Uterus (tissue), 4 donors: Measurements from ENCODE around the gene C3orf38. TPM values are rescaled to one million over a fixed set of nuclear protein-coding genes. Genes with fewer than 3 reads are reported as not detected.

Experiments used
- DNase-seq, 2 donors: peaks; one replicate each; pipeline ENCODE4 v3.0.0-alpha.2; 2019 to 2020
- H3K27ac ChIP-seq, 2 donors: fragments of 200-600 bp; sonication (generic); 1 replicate in 1 of 2; 2 replicates in 1 of 2; pipeline ENCODE4 v1.5.1; 2016 to 2018
- H3K27me3 ChIP-seq, 2 donors: fragments of 200-600 bp; sonication (generic); one replicate each; pipeline ENCODE4 v1.5.1; 2018 to 2019; ENCODE audit warnings: control low read depth in 1 of 2
- H3K36me3 ChIP-seq, 2 donors: fragments of 200-600 bp; sonication (generic); one replicate each; pipeline ENCODE4 v1.5.1; 2019; ENCODE audit warnings: control low read depth in 1 of 2
- H3K4me1 ChIP-seq, 2 donors: fragments of 200-600 bp; sonication (generic); one replicate each; pipeline ENCODE4 v1.5.1; 2018 to 2019; ENCODE audit warnings: control low read depth in 1 of 2
- H3K4me3 ChIP-seq, 2 donors: fragments of 200-600 bp; sonication (generic); 1 replicate in 1 of 2; 2 replicates in 1 of 2; pipeline ENCODE4 v1.5.1; 2018 to 2019; ENCODE audit warnings: mild to moderate bottlenecking in 1 of 2
- H3K9me3 ChIP-seq, 2 donors: fragments of 200-600 bp; sonication (generic); one replicate each; pipeline ENCODE4 v1.5.1; 2019; ENCODE audit warnings: control low read depth in 1 of 2
- POLR2A ChIP-seq, 2 donors: fragments of 450-650 bp; IDR thresholded peaks; one replicate each; pipeline ENCODE4 v1.6.1; 2016; ENCODE audit warnings: antibody characterized with exemption in 2 of 2, mild to moderate bottlenecking in 1 of 2, moderate library complexity in 1 of 2
- intact Hi-C: fragments of 100-400 bp; cut with DNase I; formaldehyde crosslinking; loops from one replicate; pipeline ENCODE4 v1.15.1; 2023; ENCODE audit warnings: low total_unique reads
- total RNA-seq, 4 donors: library from RNA; depleted of rRNA in 3 of 4; stranded (reverse); fragments of >200 nt in 3 of 4; gene quantifications; one replicate each; pipeline versions ENCODE4 v1.1.0 to v1.2.4, GENCODE V29; 2014 to 2023
- TF ChIP-seq, protein P1 (sequence below), 4 experiments: fragments of 200-600 bp in 2 of 4; fragments of 450-650 bp in 2 of 4; sonication (generic) in 2 of 4; IDR thresholded peaks; one replicate each; pipeline ENCODE4 v1.5.1; 2016 to 2019; ENCODE audit warnings: antibody characterized with exemption in 4 of 4, mild to moderate bottlenecking in 2 of 4, moderate library complexity in 1 of 4
- donor health status: DM: yes; HTN: yes; CAD: no.

Gene C3orf38
- total RNA-seq, 4 donors from 2014 or later: 6.9 to 60.2 (median 19.0) TPM

DNA sequence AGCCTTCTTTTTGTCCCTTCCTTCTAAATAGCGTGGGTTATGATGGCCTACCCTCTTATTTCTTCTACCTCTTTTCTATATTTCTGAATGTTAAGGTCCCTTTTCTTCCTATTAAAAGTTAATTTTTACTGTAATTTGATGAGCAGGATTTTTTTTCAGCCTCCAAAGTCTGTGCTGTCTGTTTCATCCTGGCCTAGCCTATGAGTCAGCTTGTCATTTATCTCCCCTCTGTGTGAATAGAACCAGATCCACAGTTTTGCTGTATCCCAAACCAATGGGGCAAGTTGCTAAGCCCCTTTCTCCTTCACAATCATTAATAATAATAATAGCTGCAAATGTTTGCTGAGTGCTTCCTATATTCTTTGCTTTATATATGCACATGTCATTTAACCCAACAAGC, 18.1 kb upstream of the C3orf38 start:
- no peak for DNase-seq
- Histone ChIP-seq H3K4me1 (no peaks in the 10 kb centered on the region), H3K27ac (no peak overlapping the region), H3K36me3 (no peaks in the 10 kb centered on the region), H3K9me3 (no peaks in the 10 kb centered on the region), H3K27me3 (no peaks in the 10 kb centered on the region), H3K4me3 (no peak overlapping the region)
- intact Hi-C loops: no loop called here
- TF ChIP-seq, protein P1, sequence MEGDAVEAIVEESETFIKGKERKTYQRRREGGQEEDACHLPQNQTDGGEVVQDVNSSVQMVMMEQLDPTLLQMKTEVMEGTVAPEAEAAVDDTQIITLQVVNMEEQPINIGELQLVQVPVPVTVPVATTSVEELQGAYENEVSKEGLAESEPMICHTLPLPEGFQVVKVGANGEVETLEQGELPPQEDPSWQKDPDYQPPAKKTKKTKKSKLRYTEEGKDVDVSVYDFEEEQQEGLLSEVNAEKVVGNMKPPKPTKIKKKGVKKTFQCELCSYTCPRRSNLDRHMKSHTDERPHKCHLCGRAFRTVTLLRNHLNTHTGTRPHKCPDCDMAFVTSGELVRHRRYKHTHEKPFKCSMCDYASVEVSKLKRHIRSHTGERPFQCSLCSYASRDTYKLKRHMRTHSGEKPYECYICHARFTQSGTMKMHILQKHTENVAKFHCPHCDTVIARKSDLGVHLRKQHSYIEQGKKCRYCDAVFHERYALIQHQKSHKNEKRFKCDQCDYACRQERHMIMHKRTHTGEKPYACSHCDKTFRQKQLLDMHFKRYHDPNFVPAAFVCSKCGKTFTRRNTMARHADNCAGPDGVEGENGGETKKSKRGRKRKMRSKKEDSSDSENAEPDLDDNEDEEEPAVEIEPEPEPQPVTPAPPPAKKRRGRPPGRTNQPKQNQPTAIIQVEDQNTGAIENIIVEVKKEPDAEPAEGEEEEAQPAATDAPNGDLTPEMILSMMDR (IDR thresholded peaks at IDR 0.05): no peak
- TF ChIP-seq POLR2A (IDR thresholded peaks at IDR 0.05): no peak

DNA sequence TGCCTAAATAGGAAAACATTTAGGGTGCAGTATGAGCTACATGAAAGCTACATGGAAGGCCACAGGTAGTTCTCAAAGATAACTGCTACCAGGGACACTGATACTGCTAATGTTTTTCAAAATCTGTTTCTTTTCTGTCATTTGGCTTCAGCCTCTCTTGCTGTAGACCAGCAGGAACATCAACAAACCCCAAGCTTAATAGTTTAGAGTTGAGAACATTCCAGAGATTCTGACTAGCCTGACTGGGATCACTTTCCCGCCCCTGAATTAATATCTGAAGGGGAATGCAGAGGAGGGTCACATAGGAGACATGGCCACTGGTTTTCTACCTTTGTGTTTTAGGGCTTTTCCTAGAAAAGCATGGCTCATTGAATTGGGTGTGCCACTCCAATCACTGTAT, 16.9 kb upstream of the C3orf38 start:
- H3K4me3 ChIP-seq: no peak overlapping the region

DNA sequence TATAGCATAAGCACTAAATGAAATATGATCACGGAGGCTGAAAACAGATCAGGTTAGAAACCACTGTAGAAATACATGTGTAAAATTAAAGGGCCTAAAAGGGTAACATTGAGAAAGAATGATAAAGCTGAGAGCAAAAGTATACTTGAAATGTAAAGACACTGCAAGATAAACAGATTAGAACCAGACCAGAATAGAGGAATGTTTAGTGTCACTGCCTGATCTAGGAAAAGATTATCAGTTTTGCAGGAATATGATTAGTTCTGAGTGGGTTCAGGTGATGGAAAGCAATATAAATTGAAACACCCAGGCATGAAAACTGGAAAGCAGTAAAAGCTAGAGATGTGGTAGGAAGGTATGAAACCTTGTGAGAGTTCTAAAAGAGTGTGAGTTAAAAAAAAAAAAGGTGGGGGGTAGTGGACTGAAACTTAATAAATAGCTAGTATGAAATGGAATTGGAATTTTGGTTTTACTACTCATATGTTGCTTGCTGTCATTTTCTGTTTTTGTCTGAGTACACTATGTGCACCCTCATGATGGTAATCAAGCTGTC, 16.0 kb upstream of the C3orf38 start:
- no peak for DNase-seq
- intact Hi-C loops: no loop called here

More for the DNA sequence above, 16.9 kb upstream of the C3orf38 start:
- intact Hi-C loops: no loop called here
- H3K27ac ChIP-seq: no peak overlapping the region
- H3K27me3 ChIP-seq: no peaks in the 10 kb centered on the region
- TF ChIP-seq, protein P1 (IDR thresholded peaks at IDR 0.05): no peak
- no peak for TF ChIP-seq POLR2A (IDR thresholded peaks at IDR 0.05)
- no peaks in the 10 kb centered on the region for H3K36me3 ChIP-seq
- DNase-seq: no peak
- H3K4me1 ChIP-seq: no peaks in the 10 kb centered on the region
- no peaks in the 10 kb centered on the region for H3K9me3 ChIP-seq

DNA sequence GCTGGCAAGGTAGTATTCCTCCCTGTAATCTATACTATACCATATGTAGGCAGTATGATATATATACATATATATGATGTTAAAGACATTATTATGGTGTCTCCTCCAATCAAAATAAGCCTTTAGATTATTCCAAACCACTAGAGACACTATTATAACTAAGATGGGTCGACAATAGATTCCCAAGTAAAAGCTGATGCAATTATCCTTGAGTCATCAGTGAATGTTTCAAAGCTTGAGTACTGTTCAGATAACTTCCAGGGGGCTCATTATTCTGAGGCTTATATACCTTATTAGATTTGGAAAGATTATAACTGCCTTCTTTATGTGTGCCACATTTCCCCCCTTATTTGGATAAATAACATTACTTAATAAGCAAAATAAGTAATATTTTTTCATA, 11.9 kb upstream of the C3orf38 start:
- no peaks in the 10 kb centered on the region for H3K4me1 ChIP-seq
- no peak overlapping the region for H3K27ac ChIP-seq
- no peaks in the 10 kb centered on the region for H3K9me3 ChIP-seq
- H3K27me3 ChIP-seq: no peaks in the 10 kb centered on the region
- no peak for DNase-seq
- TF ChIP-seq, protein P1 (IDR thresholded peaks at IDR 0.05): no peak
- TF ChIP-seq POLR2A (IDR thresholded peaks at IDR 0.05): no peak
- H3K36me3 ChIP-seq: no peaks in the 10 kb centered on the region
- H3K4me3 ChIP-seq: no peak overlapping the region
- intact Hi-C loops: no loop called here

More for the DNA sequence above, 16.0 kb upstream of the C3orf38 start:
- H3K4me3 ChIP-seq: no peak overlapping the region
- H3K27ac ChIP-seq: no peak overlapping the region
- no peak for TF ChIP-seq POLR2A (IDR thresholded peaks at IDR 0.05)
- TF ChIP-seq, protein P1 (IDR thresholded peaks at IDR 0.05): no peak
- no peaks in the 10 kb centered on the region for H3K4me1 ChIP-seq
- no peaks in the 10 kb centered on the region for H3K9me3 ChIP-seq
- no peaks in the 10 kb centered on the region for H3K36me3 ChIP-seq
- H3K27me3 ChIP-seq: no peaks in the 10 kb centered on the region

DNA sequence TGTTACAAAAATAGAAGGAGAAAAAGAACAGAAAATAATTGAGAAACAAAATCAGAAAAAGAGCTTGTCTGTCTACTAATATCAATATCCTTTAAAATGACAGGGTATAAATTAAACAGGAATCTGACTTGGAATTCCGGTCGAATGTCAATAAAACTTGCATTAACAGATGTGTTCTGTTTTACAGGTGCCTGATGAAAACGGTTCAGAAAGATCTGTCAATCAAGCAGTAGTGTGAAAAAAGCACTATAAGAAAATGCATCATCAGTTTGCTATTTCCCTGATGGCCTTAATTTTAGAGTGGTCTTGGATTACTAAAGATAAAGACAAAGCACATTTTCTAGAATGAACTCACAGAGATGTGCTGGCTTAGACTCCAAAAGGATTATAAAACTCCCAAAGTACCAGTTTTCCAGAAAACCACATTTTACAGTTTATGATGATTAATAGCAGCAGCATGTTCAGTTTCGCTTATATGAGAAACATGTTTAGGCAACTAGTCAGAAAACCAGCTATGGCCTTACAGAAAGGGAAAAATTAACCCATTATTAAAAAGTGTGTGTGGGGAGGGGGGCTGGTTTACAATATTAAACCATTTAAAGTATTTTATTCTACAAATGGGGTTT, 8.2 kb upstream of the C3orf38 start:
- intact Hi-C loops: no loop called here
- TF ChIP-seq, protein P1 (IDR thresholded peaks at IDR 0.05): no peak
- TF ChIP-seq POLR2A (IDR thresholded peaks at IDR 0.05): no peak
- no peak for DNase-seq
- Histone ChIP-seq H3K4me1 (no peaks in the 10 kb centered on the region), H3K27me3 (no peaks in the 10 kb centered on the region), H3K4me3 (no peak overlapping the region), H3K36me3 (no peaks in the 10 kb centered on the region), H3K9me3 (no peaks in the 10 kb centered on the region), H3K27ac (no peak overlapping the region)
